HepG2 (cell line): ENCODE data around the gene AKT2. TPM values are rescaled to one million over a fixed set of nuclear protein-coding genes. Genes with fewer than 3 reads are reported as not detected.

Experiments used
- ATAC-seq: fragments of 200-7000 bp; cut with Tn5 transposase; 3 replicates; pipeline ENCODE4 v1.9.1; 2020; ENCODE audit warnings: mild to moderate bottlenecking, moderate library complexity
- BruUV-seq: library from RNA; stranded (reverse); fragments of 400-500 nt; replicated peaks from 2 replicates; lab custom pipeline; 2021; lab: Mats Ljungman, UMichigan
- CTCF ChIA-PET: fragments of 300-600 bp; formaldehyde crosslinking; extraction: SDS; loops from one replicate; lab custom pipeline; 2021; ENCODE audit warnings: low total read pairs, inconsistent platforms, low intra/inter-chr PET ratio; lab: Yijun Ruan, JAX
- POLR2A ChIA-PET: fragments of 350-600 bp; sonication (Branson Sonifier 250); formaldehyde crosslinking; loops from one replicate; lab custom pipeline; 2020; ENCODE audit warnings: antibody characterized with exemption, inconsistent platforms; lab: Yijun Ruan, JAX
- DNase-seq: peaks from one replicate; pipeline ENCODE4 v3.0.0-alpha.2; 2015; ENCODE audit warnings: low spot score
- FAIRE-seq: peaks from 3 replicates; lab custom pipeline; 2011; peaks lifted over from hg19 to GRCh38; lab: Jason Lieb, UNC
- H2AFZ ChIP-seq: one replicate; pipeline ENCODE4 v1.6.1; 2011; ENCODE audit warnings: low read length, inconsistent platforms
- H3K27ac ChIP-seq: fragments of 300-600 bp; 3 replicates; pipeline ENCODE4 v1.8.0; 2011; ENCODE audit warnings: mixed run types, mild to moderate bottlenecking, mixed read lengths, low read length, inconsistent platforms; ENCODE audit not compliant: insufficient read depth; ENCODE audit errors: extremely low read length
- H3K27me3 ChIP-seq, 2 experiments: fragments of 200-600 bp in 1 of 2; 2 replicates in 1 of 2; 3 replicates in 1 of 2; pipeline versions ENCODE4 v1.6.0 to v1.8.0; 2011; ENCODE audit warnings: low read length in 2 of 2, mild to moderate bottlenecking in 2 of 2, moderate library complexity in 2 of 2, inconsistent platforms in 1 of 2; ENCODE audit not compliant: insufficient read depth in 2 of 2, control insufficient read depth in 1 of 2
- H3K36me3 ChIP-seq, 2 experiments: fragments of 200-600 bp in 1 of 2; replicated peaks in 1 of 2; 2 replicates in 1 of 2; 3 replicates in 1 of 2; pipeline versions ENCODE4 v1.5.1 to v1.8.0; 2011; ENCODE audit warnings: low read length in 2 of 2, inconsistent platforms in 1 of 2; ENCODE audit not compliant: insufficient read depth in 2 of 2, control insufficient read depth in 1 of 2
- H3K4me1 ChIP-seq: 2 replicates; pipeline ENCODE4 v1.5.1; 2012; ENCODE audit warnings: low read length, inconsistent platforms; ENCODE audit not compliant: insufficient read depth
- H3K4me2 ChIP-seq: 2 replicates; pipeline ENCODE4 v1.6.0; 2011; ENCODE audit warnings: low read depth, low read length, inconsistent platforms
- H3K4me3 ChIP-seq, 3 experiments: fragments of 200-600 bp in 1 of 3; sonication (generic), shearing (Covaris generic) in 1 of 3; replicated peaks in 1 of 3; 2 replicates each; pipeline ENCODE4 v1.5.1; 2011 to 2016; ENCODE audit warnings: low read length in 3 of 3, inconsistent platforms in 2 of 3, low read depth in 2 of 3, mild to moderate bottlenecking in 2 of 3, control low read depth in 1 of 3, mixed read lengths in 1 of 3; ENCODE audit not compliant: insufficient read depth in 1 of 3
- H3K79me2 ChIP-seq: one replicate; pipeline ENCODE4 v1.6.1; 2011; ENCODE audit warnings: low read length, inconsistent platforms; ENCODE audit not compliant: insufficient read depth
- H3K9ac ChIP-seq: 2 replicates; pipeline ENCODE4 v1.6.0; 2011; ENCODE audit warnings: mild to moderate bottlenecking, low read depth, low read length, inconsistent platforms; ENCODE audit not compliant: insufficient read depth
- H3K9me3 ChIP-seq: 2 replicates; pipeline ENCODE4 v1.5.1; 2012; ENCODE audit warnings: mild to moderate bottlenecking, low read length
- H4K20me1 ChIP-seq: 2 replicates; pipeline ENCODE4 v1.6.0; 2011; ENCODE audit warnings: inconsistent platforms, mild to moderate bottlenecking, low read length, moderate library complexity; ENCODE audit not compliant: insufficient read depth
- EED ChIP-seq: sonication (generic); formaldehyde crosslinking; IDR thresholded peaks from 2 replicates; pipeline ENCODE4 v1.5.0; 2020; ENCODE audit warnings: mild to moderate bottlenecking, missing genetic modification reagents
- FOXC1 ChIP-seq: sonication (generic); formaldehyde crosslinking; IDR thresholded peaks from 2 replicates; pipeline ENCODE4 v1.8.0; 2022; ENCODE audit warnings: mild to moderate bottlenecking, missing genetic modification reagents, borderline replicate concordance
- RARG ChIP-seq: sonication (generic); formaldehyde crosslinking; IDR thresholded peaks from 2 replicates; pipeline ENCODE4 v1.4.0; 2020; ENCODE audit warnings: low read depth, mild to moderate bottlenecking, missing genetic modification reagents
- SAP130 ChIP-seq: IDR thresholded peaks from 2 replicates; pipeline ENCODE4 v1.6.1; 2016; ENCODE audit warnings: low read depth
- SMC3 ChIP-seq: IDR thresholded peaks from 2 replicates; pipeline ENCODE4 v1.6.1; 2011; ENCODE audit warnings: low read length, improper control_type of control experiment
- ZBTB38 ChIP-seq: sonication (generic); formaldehyde crosslinking; IDR thresholded peaks from 2 replicates; pipeline ENCODE4 v1.5.1; 2020; ENCODE audit warnings: mild to moderate bottlenecking, missing genetic modification reagents
- ZC3H13 ChIP-seq: sonication (generic); formaldehyde crosslinking; IDR thresholded peaks from 2 replicates; pipeline ENCODE4 v1.8.1; 2023; ENCODE audit warnings: mild to moderate bottlenecking, missing genetic modification reagents, moderate library complexity
- ZFP82 ChIP-seq: sonication (generic); formaldehyde crosslinking; IDR thresholded peaks from 2 replicates; pipeline ENCODE4 v1.5.1; 2020; ENCODE audit warnings: mild to moderate bottlenecking, missing genetic modification reagents, borderline replicate concordance
- ZNF17 ChIP-seq: sonication (generic); formaldehyde crosslinking; IDR thresholded peaks from 2 replicates; pipeline ENCODE4 v1.5.0; 2020; ENCODE audit warnings: mild to moderate bottlenecking, missing genetic modification reagents
- ZNF546 ChIP-seq: sonication (generic); formaldehyde crosslinking; conservative IDR thresholded peaks from 2 replicates; pipeline ENCODE4 v1.8.1; 2023; ENCODE audit warnings: mild to moderate bottlenecking, missing genetic modification reagents
- ZNF788 ChIP-seq: sonication (generic); formaldehyde crosslinking; IDR thresholded peaks from 2 replicates; pipeline ENCODE4 v1.5.0; 2020; ENCODE audit warnings: mild to moderate bottlenecking, missing genetic modification reagents, borderline replicate concordance
- WGBS: methylation state at CpG from one replicate; pipeline ENCODE4 v1.1.6; 2017; ENCODE audit warnings: low lambda C conversion rate; 5-methylcytosine and 5-hydroxymethylcytosine counted together
- in situ Hi-C: cut with HindIII; loops from 2 replicates; pipeline ENCODE4 v1.10.0; 2017; ENCODE audit warnings: low pct_unique_long_range_greater_than_20kb; ENCODE audit not compliant: extremely low pct_ligation_motif_present
- intact Hi-C: fragments of 100-400 bp; cut with micrococcal nuclease; formaldehyde crosslinking; loops from one replicate; pipeline ENCODE4 v1.10.0; 2022; ENCODE audit not compliant: unreplicated experiment
- polyA plus RNA-seq, 8 experiments: library from polyadenylated mRNA; depleted of rRNA in 3 of 8; stranded (reverse) in 7 of 8; unstranded in 1 of 8; fragments of >200 nt; fragmentation: Illumina TruSeq in 4 of 8; extraction: Trizol in 4 of 8; gene quantifications; 2 replicates each; pipeline versions ENCODE4 v1.2.1 to v1.2.3, GENCODE V29; 2011 to 2016; ENCODE audit warnings: low read depth in 4 of 8, missing spikeins in 1 of 8, mixed read lengths in 1 of 8; ENCODE audit not compliant: insufficient read depth in 1 of 8
- total RNA-seq, 5 experiments: library from RNA; depleted of rRNA; stranded (reverse); fragments of >200 nt; fragmentation: Illumina TruSeq; extraction: Trizol; gene quantifications; 2 replicates each; pipeline ENCODE4 v1.2.3, GENCODE V29; 2016; ENCODE audit warnings: low read depth in 1 of 5
- TF ChIP-seq, protein P1 (sequence below): sonication (generic); formaldehyde crosslinking; IDR thresholded peaks from 2 replicates; pipeline ENCODE4 v1.4.0; 2020; ENCODE audit warnings: missing genetic modification reagents
- TF ChIP-seq, protein P2 (sequence below): sonication (generic); formaldehyde crosslinking; IDR thresholded peaks from 2 replicates; pipeline ENCODE4 v1.5.0; 2020; ENCODE audit warnings: mild to moderate bottlenecking, missing genetic modification reagents
- TF ChIP-seq, protein P3 (sequence below), 2 experiments: sonication (generic) in 1 of 2; formaldehyde crosslinking in 1 of 2; IDR thresholded peaks; 2 replicates each; pipeline versions ENCODE4 v1.4.0 to v1.6.1; 2018 to 2020; ENCODE audit warnings: missing genetic modification reagents in 2 of 2, borderline replicate concordance in 1 of 2, low read depth in 1 of 2, mild to moderate bottlenecking in 1 of 2, missing biosample characterization in 1 of 2
- TF ChIP-seq, protein P4 (sequence below): sonication (generic); formaldehyde crosslinking; IDR thresholded peaks from 2 replicates; pipeline ENCODE4 v1.4.0; 2020; ENCODE audit warnings: mild to moderate bottlenecking, missing genetic modification reagents

AKT2 gene
- total and polyA plus RNA-seq, 2 of the 13 experiments (the other 11 are each of a cell fraction or from before 2014, with no cell fraction given) = 82.1 to 173 TPM

DNA sequence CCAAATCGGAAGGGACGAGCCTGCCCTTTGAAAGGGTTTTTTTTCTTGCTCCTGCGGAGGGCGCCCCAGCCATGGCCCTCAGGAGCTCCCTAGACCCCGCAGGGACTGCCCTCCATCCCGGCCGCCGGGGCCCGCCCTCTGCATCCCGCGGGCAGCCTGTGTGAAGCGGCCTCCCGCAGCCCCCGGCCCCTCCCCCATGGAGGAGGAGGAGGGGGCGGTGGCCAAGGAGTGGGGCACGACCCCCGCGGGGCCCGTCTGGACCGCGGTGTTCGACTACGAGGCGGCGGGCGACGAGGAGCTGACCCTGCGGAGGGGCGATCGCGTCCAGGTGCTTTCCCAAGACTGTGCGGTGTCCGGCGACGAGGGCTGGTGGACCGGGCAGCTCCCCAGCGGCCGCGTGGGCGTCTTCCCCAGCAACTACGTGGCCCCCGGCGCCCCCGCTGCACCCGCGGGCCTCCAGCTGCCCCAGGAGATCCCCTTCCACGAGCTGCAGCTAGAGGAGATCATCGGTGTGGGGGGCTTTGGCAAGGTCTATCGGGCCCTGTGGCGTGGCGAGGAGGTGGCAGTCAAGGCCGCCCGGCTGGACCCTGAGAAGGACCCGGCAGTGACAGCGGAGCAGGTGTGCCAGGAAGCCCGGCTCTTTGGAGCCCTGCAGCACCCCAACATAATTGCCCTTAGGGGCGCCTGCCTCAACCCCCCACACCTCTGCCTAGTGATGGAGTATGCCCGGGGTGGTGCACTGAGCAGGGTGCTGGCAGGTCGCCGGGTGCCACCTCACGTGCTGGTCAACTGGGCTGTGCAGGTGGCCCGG lies 93.1 kb downstream of the AKT2 start:
- DNase-seq = no peak
- in situ Hi-C loops = no loop called here
- Histone ChIP-seq H3K9me3 (no peaks in the 10 kb centered on the region), H3K9ac (peak overlapping the region; percentile 56), H4K20me1 (no peaks in the 10 kb centered on the region), H3K27ac (no peak overlapping the region), H3K4me1 (peaks cover 19% of the 10 kb centered on the region), H3K27me3 (no peaks in the 10 kb centered on the region; a peak in 1 of 5 replicates), H3K4me2 (peak overlapping the region; percentile 74), H3K4me3 (peak overlapping the region; percentile 66 to 93 (median 87)), H3K36me3 (no peaks in the 10 kb centered on the region), H3K79me2 (no peaks in the 10 kb centered on the region), H2AFZ (no peak overlapping the region)
- 40% methylated on average over 4 of the region's 62 CpGs for WGBS
- no TSS peak for BruUV-seq
- FAIRE-seq = no peak
- ChIA-PET POLR2A (interaction anchor here (1.0 kb wide), 1 partner anchor 32 kb away, joined by 7 read pairs; no protein-coding TSS in a partner anchor), CTCF (no interaction called here)
- intact Hi-C loops = no loop called here
- ATAC-seq = peak; percentile 17; the same call in 2 of the 3 replicates
- TF ChIP-seq ZBTB38 (peak; percentile 44; the same call in 1 of the 2 replicates), SMC3 (no peak), EED (CRISPR knock-in tag) (peak; percentile 49; the same call in 1 of the 2 replicates), ZFP82 (0 out of 2 replicates have a peak, but pooled peaks have one; percentile 11), ZNF788 (CRISPR knock-in tag) (0 out of 2 replicates have a peak, but pooled peaks have one; percentile 29), SAP130 (peak; percentile 23; the same call in 1 of the 2 replicates), FOXC1 (CRISPR knock-in tag) (no peak), ZNF546 (no peak), ZNF17 (no peak), ZC3H13 (CRISPR knock-in tag) (0 out of 2 replicates have a peak, but pooled peaks have one; percentile 12), RARG (CRISPR knock-in tag) (no peak)
- TF ChIP-seq, protein P1, sequence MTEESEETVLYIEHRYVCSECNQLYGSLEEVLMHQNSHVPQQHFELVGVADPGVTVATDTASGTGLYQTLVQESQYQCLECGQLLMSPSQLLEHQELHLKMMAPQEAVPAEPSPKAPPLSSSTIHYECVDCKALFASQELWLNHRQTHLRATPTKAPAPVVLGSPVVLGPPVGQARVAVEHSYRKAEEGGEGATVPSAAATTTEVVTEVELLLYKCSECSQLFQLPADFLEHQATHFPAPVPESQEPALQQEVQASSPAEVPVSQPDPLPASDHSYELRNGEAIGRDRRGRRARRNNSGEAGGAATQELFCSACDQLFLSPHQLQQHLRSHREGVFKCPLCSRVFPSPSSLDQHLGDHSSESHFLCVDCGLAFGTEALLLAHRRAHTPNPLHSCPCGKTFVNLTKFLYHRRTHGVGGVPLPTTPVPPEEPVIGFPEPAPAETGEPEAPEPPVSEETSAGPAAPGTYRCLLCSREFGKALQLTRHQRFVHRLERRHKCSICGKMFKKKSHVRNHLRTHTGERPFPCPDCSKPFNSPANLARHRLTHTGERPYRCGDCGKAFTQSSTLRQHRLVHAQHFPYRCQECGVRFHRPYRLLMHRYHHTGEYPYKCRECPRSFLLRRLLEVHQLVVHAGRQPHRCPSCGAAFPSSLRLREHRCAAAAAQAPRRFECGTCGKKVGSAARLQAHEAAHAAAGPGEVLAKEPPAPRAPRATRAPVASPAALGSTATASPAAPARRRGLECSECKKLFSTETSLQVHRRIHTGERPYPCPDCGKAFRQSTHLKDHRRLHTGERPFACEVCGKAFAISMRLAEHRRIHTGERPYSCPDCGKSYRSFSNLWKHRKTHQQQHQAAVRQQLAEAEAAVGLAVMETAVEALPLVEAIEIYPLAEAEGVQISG (CRISPR knock-in tag) = 0 out of 2 replicates have a peak, but pooled peaks have one; percentile 4
- TF ChIP-seq, protein P2, sequence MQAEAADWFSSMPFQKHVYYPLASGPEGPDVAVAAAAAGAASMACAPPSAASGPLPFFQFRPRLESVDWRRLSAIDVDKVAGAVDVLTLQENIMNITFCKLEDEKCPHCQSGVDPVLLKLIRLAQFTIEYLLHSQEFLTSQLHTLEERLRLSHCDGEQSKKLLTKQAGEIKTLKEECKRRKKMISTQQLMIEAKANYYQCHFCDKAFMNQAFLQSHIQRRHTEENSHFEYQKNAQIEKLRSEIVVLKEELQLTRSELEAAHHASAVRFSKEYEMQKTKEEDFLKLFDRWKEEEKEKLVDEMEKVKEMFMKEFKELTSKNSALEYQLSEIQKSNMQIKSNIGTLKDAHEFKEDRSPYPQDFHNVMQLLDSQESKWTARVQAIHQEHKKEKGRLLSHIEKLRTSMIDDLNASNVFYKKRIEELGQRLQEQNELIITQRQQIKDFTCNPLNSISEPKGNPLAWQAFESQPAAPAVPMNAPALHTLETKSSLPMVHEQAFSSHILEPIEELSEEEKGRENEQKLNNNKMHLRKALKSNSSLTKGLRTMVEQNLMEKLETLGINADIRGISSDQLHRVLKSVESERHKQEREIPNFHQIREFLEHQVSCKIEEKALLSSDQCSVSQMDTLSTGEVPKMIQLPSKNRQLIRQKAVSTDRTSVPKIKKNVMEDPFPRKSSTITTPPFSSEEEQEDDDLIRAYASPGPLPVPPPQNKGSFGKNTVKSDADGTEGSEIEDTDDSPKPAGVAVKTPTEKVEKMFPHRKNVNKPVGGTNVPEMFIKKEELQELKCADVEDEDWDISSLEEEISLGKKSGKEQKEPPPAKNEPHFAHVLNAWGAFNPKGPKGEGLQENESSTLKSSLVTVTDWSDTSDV (CRISPR knock-in tag) = 0 out of 2 replicates have a peak, but pooled peaks have one; percentile 52
- TF ChIP-seq, protein P3, sequence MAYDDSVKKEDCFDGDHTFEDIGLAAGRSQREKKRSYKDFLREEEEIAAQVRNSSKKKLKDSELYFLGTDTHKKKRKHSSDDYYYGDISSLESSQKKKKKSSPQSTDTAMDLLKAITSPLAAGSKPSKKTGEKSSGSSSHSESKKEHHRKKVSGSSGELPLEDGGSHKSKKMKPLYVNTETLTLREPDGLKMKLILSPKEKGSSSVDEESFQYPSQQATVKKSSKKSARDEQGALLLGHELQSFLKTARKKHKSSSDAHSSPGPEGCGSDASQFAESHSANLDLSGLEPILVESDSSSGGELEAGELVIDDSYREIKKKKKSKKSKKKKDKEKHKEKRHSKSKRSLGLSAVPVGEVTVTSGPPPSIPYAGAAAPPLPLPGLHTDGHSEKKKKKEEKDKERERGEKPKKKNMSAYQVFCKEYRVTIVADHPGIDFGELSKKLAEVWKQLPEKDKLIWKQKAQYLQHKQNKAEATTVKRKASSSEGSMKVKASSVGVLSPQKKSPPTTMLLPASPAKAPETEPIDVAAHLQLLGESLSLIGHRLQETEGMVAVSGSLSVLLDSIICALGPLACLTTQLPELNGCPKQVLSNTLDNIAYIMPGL (CRISPR knock-in tag; IDR thresholded peaks at IDR 0.05; ENCODE audit: borderline replicate concordance in 1 of 2, low read depth in 1 of 2) = 0 out of 4 replicates have a peak, but pooled peaks of 1 of the 2 experiments have one; percentile 40
- TF ChIP-seq, protein P4, sequence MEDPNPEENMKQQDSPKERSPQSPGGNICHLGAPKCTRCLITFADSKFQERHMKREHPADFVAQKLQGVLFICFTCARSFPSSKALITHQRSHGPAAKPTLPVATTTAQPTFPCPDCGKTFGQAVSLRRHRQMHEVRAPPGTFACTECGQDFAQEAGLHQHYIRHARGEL (CRISPR knock-in tag) = no peak; the same call in 1 of the 2 replicates
